Loucy (cell line): Measurements from ENCODE around the gene CDH22.

Source experiments
- H2AFZ ChIP-seq: fragments of 200-600 bp; sonication (generic); 2 replicates; pipeline ENCODE4 v1.6.0; 2016; ENCODE audit warnings: antibody characterized with exemption, mild to moderate bottlenecking, low read length, moderate library complexity
- H3F3A ChIP-seq: fragments of 200-600 bp; 2 replicates; pipeline ENCODE4 v1.6.0; 2016; ENCODE audit warnings: antibody characterized with exemption, low read depth, mild to moderate bottlenecking
- H3K27me3 ChIP-seq: fragments of 200-600 bp; sonication (generic); 2 replicates; pipeline ENCODE4 v1.6.1; 2014; ENCODE audit warnings: low read length, mild to moderate bottlenecking; ENCODE audit not compliant: insufficient read depth, poor library complexity, severe bottlenecking
- H3K36me3 ChIP-seq: fragments of 200-600 bp; sonication (generic); 2 replicates; pipeline ENCODE4 v1.6.1; 2016; ENCODE audit warnings: low read length; ENCODE audit not compliant: insufficient read depth
- H3K4me1 ChIP-seq: fragments of 200-600 bp; sonication (generic); 2 replicates; pipeline ENCODE4 v1.5.1; 2014; ENCODE audit warnings: low read length, mild to moderate bottlenecking; ENCODE audit not compliant: insufficient read depth, poor library complexity, severe bottlenecking
- H3K4me2 ChIP-seq: fragments of 200-600 bp; sonication (generic); 2 replicates; pipeline ENCODE4 v1.6.0; 2014; ENCODE audit warnings: antibody characterized with exemption, low read length, low read depth, mild to moderate bottlenecking; ENCODE audit not compliant: poor library complexity, severe bottlenecking
- H3K4me3 ChIP-seq: fragments of 200-600 bp; sonication (generic); 2 replicates; pipeline ENCODE4 v1.5.1; 2014; ENCODE audit warnings: low read length, mild to moderate bottlenecking, mixed read lengths; ENCODE audit not compliant: poor library complexity, severe bottlenecking
- H3K79me2 ChIP-seq: fragments of 200-600 bp; sonication (generic); 2 replicates; pipeline ENCODE4 v1.6.1; 2014; ENCODE audit warnings: low read length; ENCODE audit not compliant: insufficient read depth
- H3K9ac ChIP-seq: fragments of 200-600 bp; sonication (generic); 2 replicates; pipeline ENCODE4 v1.6.0; 2014; ENCODE audit warnings: mild to moderate bottlenecking, low read depth, low read length, moderate library complexity; ENCODE audit not compliant: poor library complexity, severe bottlenecking
- H3K9me2 ChIP-seq: fragments of 200-600 bp; sonication (generic); replicated peaks from 2 replicates; pipeline ENCODE4 v1.6.1; 2016; ENCODE audit warnings: low read depth, low read length, mixed read lengths
- H3K9me3 ChIP-seq: fragments of 200-600 bp; sonication (generic); 2 replicates; pipeline ENCODE4 v1.6.1; 2014; ENCODE audit warnings: mild to moderate bottlenecking, antibody characterized with exemption, low read length, low read depth; ENCODE audit not compliant: insufficient read depth
- H4K20me1 ChIP-seq: fragments of 200-600 bp; sonication (generic); 2 replicates; pipeline ENCODE4 v1.6.0; 2014; ENCODE audit warnings: antibody characterized with exemption, low read length, mild to moderate bottlenecking; ENCODE audit not compliant: insufficient read depth, poor library complexity, severe bottlenecking
- CTCF ChIP-seq: fragments of 200-600 bp; sonication (generic); conservative IDR thresholded peaks from 2 replicates; pipeline ENCODE4 v1.5.1; 2014; ENCODE audit warnings: mild to moderate bottlenecking, antibody characterized with exemption, low read length
- EZH2phosphoT487 ChIP-seq: fragments of 200-600 bp; IDR thresholded peaks from 2 replicates; pipeline ENCODE4 v1.6.1; 2018; ENCODE audit warnings: antibody characterized with exemption, mild to moderate bottlenecking, moderate library complexity, borderline replicate concordance

The CDH22 gene

GRCh38 chr20:46221256-46221833 lies 87.0 kb downstream of the CDH22 start:
- Histone ChIP-seq H3K9me2 (no peaks in the 10 kb centered on the region), H3K4me3 (no peak overlapping the region), H2AFZ (no peak overlapping the region), H3K4me1 (no peaks in the 10 kb centered on the region), H4K20me1 (no peaks in the 10 kb centered on the region), H3F3A (no peaks in the 10 kb centered on the region), H3K27me3 (no peaks in the 10 kb centered on the region), H3K9ac (no peak overlapping the region), H3K9me3 (no peaks in the 10 kb centered on the region), H3K36me3 (no peaks in the 10 kb centered on the region), H3K79me2 (no peaks in the 10 kb centered on the region), H3K4me2 (no peak overlapping the region)
- TF ChIP-seq CTCF (no peak), EZH2phosphoT487 (no peak)

- no peak overlapping the region for H2AFZ ChIP-seq
- no peaks in the 10 kb centered on the region for H4K20me1 ChIP-seq
- H3K79me2 ChIP-seq: no peaks in the 10 kb centered on the region
- no peak overlapping the region for H3K4me3 ChIP-seq
- no peaks in the 10 kb centered on the region for H3K27me3 ChIP-seq
- H3K36me3 ChIP-seq: no peaks in the 10 kb centered on the region
- no peak overlapping the region for H3K4me2 ChIP-seq
- TF ChIP-seq CTCF (no peak), EZH2phosphoT487 (no peak)
- no peaks in the 10 kb centered on the region for H3K9me2 ChIP-seq
- H3K4me1 ChIP-seq: no peaks in the 10 kb centered on the region
- H3K9me3 ChIP-seq: no peaks in the 10 kb centered on the region
- no peaks in the 10 kb centered on the region for H3F3A ChIP-seq
- no peak overlapping the region for H3K9ac ChIP-seq
These were observed 87.7 kb downstream of the CDH22 start for GRCh38 chr20:46220455-46221207.

GRCh38 chr20:46219920-46220319 lies 88.4 kb downstream of the CDH22 start:
- no peak overlapping the region for H2AFZ ChIP-seq
- H3K4me2 ChIP-seq: no peak overlapping the region
- no peaks in the 10 kb centered on the region for H3K36me3 ChIP-seq
- TF ChIP-seq CTCF: no peak
- TF ChIP-seq EZH2phosphoT487: no peak
- H3K9me3 ChIP-seq: no peaks in the 10 kb centered on the region
- no peaks in the 10 kb centered on the region for H3K9me2 ChIP-seq
- H3F3A ChIP-seq: no peaks in the 10 kb centered on the region
- H3K4me3 ChIP-seq: no peak overlapping the region
- no peaks in the 10 kb centered on the region for H4K20me1 ChIP-seq
- H3K4me1 ChIP-seq: no peaks in the 10 kb centered on the region
- no peak overlapping the region for H3K9ac ChIP-seq
- H3K27me3 ChIP-seq: no peaks in the 10 kb centered on the region
- no peaks in the 10 kb centered on the region for H3K79me2 ChIP-seq
